HG03045 (cell line): ENCODE results near the gene CKAP4.
"Not testable (repeated sequence)": the region's sequence is repeated elsewhere in the genome, so short reads cannot be mapped to it uniquely, and the experiment has no call there.

Experiments used
- ATAC-seq: cut with Tn5 transposase; IDR thresholded peaks from one replicate; pipeline ENCODE4 v1.9.1; 2021; ENCODE audit warnings: mild to moderate bottlenecking, moderate library complexity; ENCODE audit not compliant: unreplicated experiment

CKAP4 gene

GRCh38 chr12:106247674-106248311 lies at the start of gene CKAP4:
CKAP4 (minus strand) TSS chr12:106248020; CDS start chr12:106247851, 169 bp downstream.
- ATAC-seq: peak; percentile 63

GRCh38 chr12:106297075-106297474 lies 49.3 kb upstream of the CKAP4 start:
- ATAC-seq: no peak

GRCh38 chr12:106296179-106296877 lies 48.5 kb upstream of the CKAP4 start:
- ATAC-seq: no peak

- no peak for ATAC-seq
Observed at GRCh38 chr12:106292339-106292738, 44.5 kb upstream of the CKAP4 start.

- ATAC-seq: no peak
Observed at GRCh38 chr12:106291342-106291741, 43.5 kb upstream of the CKAP4 start.

GRCh38 chr12:106290666-106291065 lies 42.8 kb upstream of the CKAP4 start:
- ATAC-seq: no peak

GRCh38 chr12:106289196-106289681 lies 41.4 kb upstream of the CKAP4 start:
- no peak for ATAC-seq

- ATAC-seq: no peak
Observed at GRCh38 chr12:106288494-106289195, 40.8 kb upstream of the CKAP4 start.

GRCh38 chr12:106288101-106288493 lies 40.3 kb upstream of the CKAP4 start:
- ATAC-seq: no peak

- no peak for ATAC-seq
Observed at GRCh38 chr12:106287364-106287763, 39.5 kb upstream of the CKAP4 start.

- ATAC-seq: not testable (repeated sequence)
Observed at GRCh38 chr12:106286576-106287162, 38.8 kb upstream of the CKAP4 start.

- no peak for ATAC-seq
Observed at GRCh38 chr12:106285982-106286381, 38.2 kb upstream of the CKAP4 start.

- ATAC-seq: no peak
Observed at GRCh38 chr12:106284358-106285105, 36.7 kb upstream of the CKAP4 start.

- peak; percentile 59 for ATAC-seq
Observed at GRCh38 chr12:106282457-106283097, 34.8 kb upstream of the CKAP4 start.

- ATAC-seq: no peak
Observed at GRCh38 chr12:106281804-106282203, 34.0 kb upstream of the CKAP4 start.

GRCh38 chr12:106281056-106281782 lies 33.4 kb upstream of the CKAP4 start:
- no peak for ATAC-seq

- ATAC-seq: no peak
Observed at GRCh38 chr12:106280106-106280505, 32.3 kb upstream of the CKAP4 start.

GRCh38 chr12:106276032-106276740 lies 28.4 kb upstream of the CKAP4 start:
- peak; percentile 71 for ATAC-seq

- ATAC-seq: no peak
Observed at GRCh38 chr12:106275458-106275857, 27.6 kb upstream of the CKAP4 start.
